ENCODE results near the gene SPEG.

- TF ChIP-seq CTCF (IDR thresholded peaks at IDR 0.05): no peak
- no peak for TF ChIP-seq POLR2A (IDR thresholded peaks at IDR 0.05)
Observed at GRCh38 chr2:219506153-219506801, 71.6 kb downstream of the SPEG start.

Data from Peyer's patch (tissue), 4 donors.